Neural cell (in vitro differentiated cells): ENCODE data around the gene NT5C2.

Experiments
- CTCF ChIP-seq: fragments of 450-650 bp; IDR thresholded peaks from 2 replicates; pipeline ENCODE4 v1.5.1; 2014; ENCODE audit warnings: antibody characterized with exemption, mild to moderate bottlenecking, moderate library complexity; ENCODE audit not compliant: poor library complexity, severe bottlenecking
- EP300 ChIP-seq: fragments of 450-650 bp; conservative IDR thresholded peaks from 2 replicates; pipeline ENCODE4 v1.6.1; 2014; ENCODE audit warnings: antibody characterized with exemption, mild to moderate bottlenecking, moderate library complexity; ENCODE audit not compliant: poor library complexity, severe bottlenecking
- EZH2 ChIP-seq: fragments of 200-600, 300-800 bp; shearing (Covaris generic), sonication (generic); IDR thresholded peaks from 2 replicates; pipeline ENCODE4 v1.6.1; 2014; ENCODE audit warnings: antibody characterized with exemption, low read length, borderline replicate concordance, mild to moderate bottlenecking; ENCODE audit not compliant: insufficient read depth, poor library complexity, severe bottlenecking
- MXI1 ChIP-seq: fragments of 450-650 bp; conservative IDR thresholded peaks from 2 replicates; pipeline ENCODE4 v1.6.1; 2014; ENCODE audit warnings: antibody characterized with exemption, mild to moderate bottlenecking; ENCODE audit not compliant: poor library complexity, severe bottlenecking
- POLR2AphosphoS5 ChIP-seq: IDR thresholded peaks from 2 replicates; pipeline ENCODE4 v1.6.1; 2012
- RAD21 ChIP-seq: fragments of 450-650 bp; conservative IDR thresholded peaks from 2 replicates; pipeline ENCODE4 v1.6.1; 2014; ENCODE audit warnings: antibody characterized with exemption, mild to moderate bottlenecking, moderate library complexity
- REST ChIP-seq: IDR thresholded peaks from 2 replicates; pipeline ENCODE4 v1.6.1; 2012; ENCODE audit warnings: borderline replicate concordance
- SMC3 ChIP-seq: fragments of 450-650 bp; conservative IDR thresholded peaks from 2 replicates; pipeline ENCODE4 v1.6.1; 2014; ENCODE audit warnings: antibody characterized with exemption, mild to moderate bottlenecking, moderate library complexity; ENCODE audit not compliant: poor library complexity
- TAF1 ChIP-seq: IDR thresholded peaks from 2 replicates; pipeline ENCODE4 v1.6.1; 2012; ENCODE audit warnings: low read depth

- TF ChIP-seq CTCF (no peak), POLR2AphosphoS5 (no peak), EP300 (no peak), SMC3 (no peak), RAD21 (no peak), EZH2 (no peak), TAF1 (no peak), REST (no peak), MXI1 (no peak)
Observed at GRCh38 chr10:103192089-103192450, 1.0 kb downstream of the NT5C2 start.
